GM12878 (cell line): ENCODE measurements around the gene MRPL32. TPM values are rescaled to one million over a fixed set of nuclear protein-coding genes. Genes with fewer than 3 reads are reported as not detected.

ENCODE experiments used
- ATAC-seq: fragments of 200-7000 bp; cut with Tn5 transposase; 3 replicates; pipeline ENCODE4 v1.9.1; 2020; ENCODE audit warnings: mild to moderate bottlenecking, moderate library complexity
- BruUV-seq: library from RNA; stranded (reverse); fragments of 400-500 nt; replicated peaks from 2 replicates; lab custom pipeline; 2021; lab: Mats Ljungman, UMichigan
- CTCF ChIA-PET: fragments of 300-600 bp; sonication (Branson Sonifier 250); formaldehyde crosslinking; extraction: SDS; loops from one replicate; lab custom pipeline; 2021; ENCODE audit warnings: inconsistent platforms; lab: Yijun Ruan, JAX
- POLR2A ChIA-PET: fragments of 350-600 bp; formaldehyde crosslinking; extraction: SDS; loops from one replicate; lab custom pipeline; 2021; ENCODE audit warnings: inconsistent platforms; lab: Charles Lee
- RAD21 ChIA-PET: fragments of 300-600 bp; sonication (Branson Sonifier 250); formaldehyde crosslinking; loops from one replicate; lab custom pipeline; 2023; ENCODE audit warnings: antibody characterized with exemption; ENCODE audit not compliant: unreplicated experiment; lab: Charles Lee
- SMC1A ChIA-PET: fragments of 300-600 bp; sonication (Branson Sonifier 250); formaldehyde crosslinking; loops from one replicate; lab custom pipeline; 2023; ENCODE audit not compliant: unreplicated experiment, uncharacterized antibody; lab: Charles Lee
- DNase-seq: peaks from one replicate; pipeline ENCODE4 v3.0.0-alpha.2; 2011; ENCODE audit warnings: low read depth, low spot score
- FAIRE-seq: peaks from 3 replicates; lab custom pipeline; 2011; peaks lifted over from hg19 to GRCh38; lab: Jason Lieb, UNC
- H2AFZ ChIP-seq: 2 replicates; pipeline ENCODE4 v1.6.0; 2011; ENCODE audit warnings: low read depth, low read length, control low read depth; ENCODE audit not compliant: control insufficient read depth
- H3K27ac ChIP-seq: 2 replicates; pipeline ENCODE4 v1.5.1; 2011; ENCODE audit warnings: control low read depth; ENCODE audit not compliant: control insufficient read depth, insufficient read depth
- H3K27me3 ChIP-seq, 2 experiments: replicated peaks in 1 of 2; 2 replicates each; pipeline versions ENCODE4 v1.6.0 to v1.6.1; 2011; ENCODE audit warnings: low read length in 1 of 2; ENCODE audit not compliant: control insufficient read depth in 2 of 2, insufficient read depth in 2 of 2
- H3K36me3 ChIP-seq, 2 experiments: 2 replicates each; pipeline ENCODE4 v1.5.1; 2011; ENCODE audit warnings: low read length in 1 of 2; ENCODE audit not compliant: control insufficient read depth in 2 of 2, insufficient read depth in 2 of 2
- H3K4me1 ChIP-seq: 2 replicates; pipeline ENCODE4 v1.6.1; 2011; ENCODE audit warnings: mild to moderate bottlenecking, low read length, moderate library complexity, mixed read lengths; ENCODE audit not compliant: control insufficient read depth, insufficient read depth
- H3K4me2 ChIP-seq: 2 replicates; pipeline ENCODE4 v1.6.0; 2011; ENCODE audit warnings: control low read depth; ENCODE audit not compliant: control insufficient read depth, insufficient read depth
- H3K4me3 ChIP-seq: fragments of 200-600 bp; sonication (generic); 2 replicates; pipeline ENCODE4 v1.5.1; 2016
- H3K79me2 ChIP-seq: 2 replicates; pipeline ENCODE4 v1.6.0; 2011; ENCODE audit warnings: low read length; ENCODE audit not compliant: control insufficient read depth, insufficient read depth
- H3K9ac ChIP-seq: 2 replicates; pipeline ENCODE4 v1.8.0; 2011; ENCODE audit warnings: low read length, control low read depth, mixed read lengths; ENCODE audit not compliant: control insufficient read depth, insufficient read depth
- H3K9me3 ChIP-seq: replicated peaks from 3 replicates; pipeline ENCODE4 v1.5.1; 2011; ENCODE audit warnings: mild to moderate bottlenecking, low read length; ENCODE audit not compliant: control insufficient read depth, insufficient read depth
- H4K20me1 ChIP-seq: 2 replicates; pipeline ENCODE4 v1.6.0; 2011; ENCODE audit not compliant: control insufficient read depth, insufficient read depth
- ASH2L ChIP-seq: fragments of 300-600, 200-600 bp; sonication (generic); IDR thresholded peaks from 2 replicates; pipeline ENCODE4 v1.6.1; 2017; ENCODE audit warnings: low read depth, mild to moderate bottlenecking, borderline replicate concordance
- EP300 ChIP-seq, 2 experiments: fragments of 150-350 bp in 1 of 2; IDR thresholded peaks; 2 replicates each; pipeline ENCODE4 v1.6.1; 2011 to 2012; ENCODE audit warnings: low read depth in 2 of 2, low read length in 2 of 2, borderline replicate concordance in 1 of 2, improper control_type of control experiment in 1 of 2, inconsistent platforms in 1 of 2; ENCODE audit not compliant: control insufficient read depth in 1 of 2
- EZH2 ChIP-seq: IDR thresholded peaks from 2 replicates; pipeline ENCODE4 v1.6.1; 2012; ENCODE audit warnings: low read depth, mild to moderate bottlenecking, control low read depth, inconsistent platforms, low read length, borderline replicate concordance; ENCODE audit not compliant: control insufficient read depth
- FOS ChIP-seq: IDR thresholded peaks from 3 replicates; pipeline ENCODE4 v1.6.1; 2011; ENCODE audit warnings: borderline replicate concordance; ENCODE audit not compliant: insufficient read length; ENCODE audit errors: extremely low read depth
- IRF4 ChIP-seq: IDR thresholded peaks from 2 replicates; pipeline ENCODE4 v1.6.1; 2011; ENCODE audit warnings: low read depth, low read length
- MYC ChIP-seq: IDR thresholded peaks from 2 replicates; pipeline ENCODE4 v1.6.1; 2011; ENCODE audit warnings: mild to moderate bottlenecking, low read length, moderate library complexity, inconsistent platforms; ENCODE audit not compliant: insufficient read depth, insufficient replicate concordance, insufficient read length, severe bottlenecking
- NFYA ChIP-seq: IDR thresholded peaks from 2 replicates; pipeline ENCODE4 v1.6.1; 2011; ENCODE audit warnings: low read depth, mild to moderate bottlenecking, low read length, improper control_type of control experiment, borderline replicate concordance
- NR2C1 ChIP-seq: fragments of 450-650 bp; IDR thresholded peaks from 2 replicates; pipeline ENCODE4 v1.6.1; 2017; ENCODE audit warnings: antibody characterized with exemption, mild to moderate bottlenecking, moderate library complexity
- SMAD1 ChIP-seq: fragments of 450-650 bp; IDR thresholded peaks from 2 replicates; pipeline ENCODE4 v1.6.1; 2018; ENCODE audit warnings: mild to moderate bottlenecking, low read depth; ENCODE audit not compliant: partially characterized antibody
- SMC3 ChIP-seq: IDR thresholded peaks from 2 replicates; pipeline ENCODE4 v1.6.1; 2011; ENCODE audit warnings: low read length, improper control_type of control experiment, borderline replicate concordance
- ZBED1 ChIP-seq: IDR thresholded peaks from 2 replicates; pipeline ENCODE4 v1.6.1; 2016; ENCODE audit warnings: borderline replicate concordance
- ZNF217 ChIP-seq: fragments of 450-650 bp; IDR thresholded peaks from 2 replicates; pipeline ENCODE4 v1.6.1; 2017; ENCODE audit warnings: antibody characterized with exemption, mild to moderate bottlenecking
- ZNF384 ChIP-seq: IDR thresholded peaks from 2 replicates; pipeline ENCODE4 v1.6.1; 2012; ENCODE audit warnings: low read depth, mild to moderate bottlenecking, low read length, improper control_type of control experiment, borderline replicate concordance
- WGBS: methylation state at CpG from one replicate; pipeline ENCODE4 v1.1.6; 2016; ENCODE audit warnings: low lambda C conversion rate; ENCODE audit not compliant: insufficient replicate concordance, insufficient coverage; ENCODE audit errors: missing lambda C conversion rate; 5-methylcytosine and 5-hydroxymethylcytosine counted together
- in situ Hi-C: fragments of 300-500 bp; cut with MboI; formaldehyde crosslinking; loops from 9 replicates; pipeline ENCODE4 v1.14.3; 2018; ENCODE audit warnings: mixed read lengths
- intact Hi-C: fragments of 100-400 bp; cut with micrococcal nuclease; formaldehyde crosslinking; loops from one replicate; pipeline ENCODE4 v1.14.2; 2022; ENCODE audit not compliant: unreplicated experiment
- polyA plus RNA-seq, 11 experiments: library from polyadenylated mRNA; depleted of rRNA in 4 of 11; unstranded in 6 of 11; stranded (reverse) in 5 of 11; fragments of >200 nt; fragmentation: Nextera tagmentation in 4 of 11; fragmentation: Illumina TruSeq in 1 of 11; extraction: Ambion mirVana in 4 of 11; extraction: Trizol in 1 of 11; gene quantifications; 1 replicate in 1 of 11; 2 replicates in 10 of 11; pipeline versions ENCODE4 v1.2.1 to v1.2.3, GENCODE V29; 2011 to 2016; ENCODE audit warnings: inconsistent platforms in 2 of 11, missing spikeins in 2 of 11, low read depth in 1 of 11
- total RNA-seq, 4 experiments: library from RNA; depleted of rRNA in 3 of 4; stranded (reverse); fragments of >200 nt in 3 of 4; fragmentation: Illumina TruSeq in 1 of 4; extraction: Trizol in 1 of 4; gene quantifications; 2 replicates each; pipeline versions ENCODE4 v1.2.1 to v1.2.3, GENCODE V29; 2013 to 2021
- TF ChIP-seq, protein P1 (sequence below): fragments of 450-650 bp; IDR thresholded peaks from 2 replicates; pipeline ENCODE4 v1.6.1; 2016; ENCODE audit warnings: mild to moderate bottlenecking
- TF ChIP-seq, protein P2 (sequence below): IDR thresholded peaks from 2 replicates; pipeline ENCODE4 v1.6.1; 2012; ENCODE audit warnings: low read depth, low read length, improper control_type of control experiment

The MRPL32 gene
- total and polyA plus RNA-seq, 10 of the 15 experiments (the other 5 are each of a cell fraction or from before 2014, with no cell fraction given), result 65.3 to 339 (median 112) TPM

DNA sequence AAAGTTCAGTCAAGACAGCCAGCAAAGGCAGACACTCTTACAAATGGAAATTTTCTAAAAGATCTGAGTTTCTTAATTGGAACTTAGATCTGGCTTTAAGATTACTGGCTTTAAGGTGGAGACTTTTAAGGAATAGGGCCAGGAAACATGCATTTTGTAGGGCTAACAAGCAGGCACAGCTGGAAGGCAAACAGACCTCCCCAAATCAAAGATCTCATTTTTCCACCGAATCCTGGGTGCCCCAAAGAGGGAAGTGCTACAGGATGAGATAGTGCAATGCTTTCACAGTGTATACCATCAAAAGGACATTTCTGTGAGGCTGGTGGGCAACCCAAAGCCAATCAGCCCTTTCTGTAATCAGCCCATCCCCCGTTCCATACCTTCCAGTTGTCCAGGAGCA, 27.4 kb downstream of the MRPL32 start:
- no peak for TF ChIP-seq SMAD1
- TF ChIP-seq NFYA, result no peak
- TF ChIP-seq ZNF217, result no peak
- no peak for TF ChIP-seq ZNF384
- TF ChIP-seq MYC, result no peak
- TF ChIP-seq IRF4, result no peak
- TF ChIP-seq EP300 (IDR thresholded peaks at IDR 0.05; ENCODE audit: borderline replicate concordance in 1 of 2, control insufficient read depth in 1 of 2, low read depth in 2 of 2, low read length in 2 of 2), result no peak
- TF ChIP-seq, protein P1, sequence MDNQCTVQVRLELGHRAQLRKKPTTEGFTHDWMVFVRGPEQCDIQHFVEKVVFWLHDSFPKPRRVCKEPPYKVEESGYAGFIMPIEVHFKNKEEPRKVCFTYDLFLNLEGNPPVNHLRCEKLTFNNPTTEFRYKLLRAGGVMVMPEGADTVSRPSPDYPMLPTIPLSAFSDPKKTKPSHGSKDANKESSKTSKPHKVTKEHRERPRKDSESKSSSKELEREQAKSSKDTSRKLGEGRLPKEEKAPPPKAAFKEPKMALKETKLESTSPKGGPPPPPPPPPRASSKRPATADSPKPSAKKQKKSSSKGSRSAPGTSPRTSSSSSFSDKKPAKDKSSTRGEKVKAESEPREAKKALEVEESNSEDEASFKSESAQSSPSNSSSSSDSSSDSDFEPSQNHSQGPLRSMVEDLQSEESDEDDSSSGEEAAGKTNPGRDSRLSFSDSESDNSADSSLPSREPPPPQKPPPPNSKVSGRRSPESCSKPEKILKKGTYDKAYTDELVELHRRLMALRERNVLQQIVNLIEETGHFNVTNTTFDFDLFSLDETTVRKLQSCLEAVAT, result no peak
- TF ChIP-seq, protein P2, sequence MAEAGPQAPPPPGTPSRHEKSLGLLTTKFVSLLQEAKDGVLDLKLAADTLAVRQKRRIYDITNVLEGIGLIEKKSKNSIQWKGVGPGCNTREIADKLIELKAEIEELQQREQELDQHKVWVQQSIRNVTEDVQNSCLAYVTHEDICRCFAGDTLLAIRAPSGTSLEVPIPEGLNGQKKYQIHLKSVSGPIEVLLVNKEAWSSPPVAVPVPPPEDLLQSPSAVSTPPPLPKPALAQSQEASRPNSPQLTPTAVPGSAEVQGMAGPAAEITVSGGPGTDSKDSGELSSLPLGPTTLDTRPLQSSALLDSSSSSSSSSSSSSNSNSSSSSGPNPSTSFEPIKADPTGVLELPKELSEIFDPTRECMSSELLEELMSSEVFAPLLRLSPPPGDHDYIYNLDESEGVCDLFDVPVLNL, result no peak
- TF ChIP-seq ZBED1, result no peak
- TF ChIP-seq NR2C1, result no peak
- no peak for TF ChIP-seq SMC3
- TF ChIP-seq ASH2L, result no peak
- no peak for TF ChIP-seq FOS
- TF ChIP-seq EZH2, result no peak
- no peak for ATAC-seq
- WGBS, result 23% methylated on average over 2 of the region's 2 CpGs
- no peak overlapping the region for H2AFZ ChIP-seq
- H3K9ac ChIP-seq, result no peak overlapping the region
- ChIA-PET SMC1A (interaction anchor here (0.7 to 2.9 kb wide), 8 partner anchors 9 to 164 kb away, joined by 3 to 8 read pairs (median 4); no protein-coding TSS in a partner anchor), RAD21 (interaction anchor here (2.3 to 3.8 kb wide), 3 partner anchors 14 to 95 kb away, joined by 8 to 17 read pairs (median 15); no protein-coding TSS in a partner anchor), POLR2A (interaction anchor here (2.1 kb wide), 1 partner anchor 13 kb away, joined by 11 read pairs; no protein-coding TSS in a partner anchor), CTCF (interaction anchor here (1.3 to 3.3 kb wide), 4 partner anchors 13 to 302 kb away, joined by 4 to 22 read pairs (median 9); no protein-coding TSS in a partner anchor)
- no peak overlapping the region for H3K4me3 ChIP-seq
- H3K4me2 ChIP-seq, result no peak overlapping the region
- no peak for DNase-seq
- H3K36me3 ChIP-seq, result no peaks in the 10 kb centered on the region
- in situ Hi-C loops (no loop called here), intact Hi-C loops (no loop called here)
- no peaks in the 10 kb centered on the region for H3K79me2 ChIP-seq
- H3K27me3 ChIP-seq, result no peaks in the 10 kb centered on the region
- no peaks in the 10 kb centered on the region for H4K20me1 ChIP-seq
- H3K27ac ChIP-seq, result no peak overlapping the region
- no peaks in the 10 kb centered on the region for H3K4me1 ChIP-seq
- no peaks in the 10 kb centered on the region; the same call in none of the 3 replicates for H3K9me3 ChIP-seq
- no TSS peak for BruUV-seq
- FAIRE-seq, result no peak
